Measurements from ENCODE around the gene PGAP2. TPM values are rescaled to one million over a fixed set of nuclear protein-coding genes. Genes with fewer than 3 reads are reported as not detected.

The PGAP2 gene
- polyA plus RNA-seq, 1 donor (not counting 4 experiments of a cell fraction or from before 2014, with no cell fraction given): 37.3 TPM

DNA sequence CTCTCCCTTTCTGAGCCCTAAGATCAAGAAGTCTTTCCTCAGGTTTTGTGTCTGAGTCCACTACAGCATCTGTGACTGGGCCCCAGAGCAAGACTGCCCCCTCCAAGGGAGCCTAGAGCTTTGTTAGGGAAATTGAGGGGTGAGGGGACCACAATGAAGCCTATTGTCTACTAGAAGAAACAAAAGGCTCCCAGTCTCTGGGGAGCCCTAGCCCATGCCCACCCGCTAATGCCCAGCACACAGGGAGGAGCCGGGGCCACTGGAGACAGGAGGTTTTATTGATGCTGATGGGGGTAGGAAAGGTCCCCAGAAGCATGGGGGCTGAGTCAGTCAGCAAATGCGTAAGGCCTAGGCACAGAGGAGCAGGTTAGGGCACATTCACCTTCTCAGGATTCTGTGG lies 18.4 kb downstream of the PGAP2 start:
- peaks cover 27 to 34% of the 10 kb centered on the region in 2 experiments for H3K36me3 ChIP-seq (ENCODE audit: control insufficient read depth in 2 of 2, extremely low read depth in 1 of 2, insufficient read depth in 2 of 2, low read length in 2 of 2)
- H3K27me3 ChIP-seq (ENCODE audit: control insufficient read depth, extremely low read depth, insufficient read depth, low read length): no peaks in the 10 kb centered on the region
- no peak overlapping the region for H3K4me3 ChIP-seq (ENCODE audit: control insufficient read depth in 2 of 3, extremely low read depth in 1 of 3, insufficient read depth in 2 of 3, low read depth in 1 of 3, low read length in 3 of 3)
- peaks cover 2% of the 10 kb centered on the region for H4K20me1 ChIP-seq (ENCODE audit: control insufficient read depth, extremely low read depth, insufficient read depth, low read length)
- H3K79me2 ChIP-seq (ENCODE audit: control insufficient read depth, insufficient read depth, low read length): peaks cover 30% of the 10 kb centered on the region
- FAIRE-seq (no peak), DNase-seq (ENCODE audit: low read depth, low spot score) (no peak)
- no peak overlapping the region for H3K9ac ChIP-seq (ENCODE audit: control insufficient read depth, extremely low read depth, insufficient read depth, low read length)
- dilution Hi-C loops (cut with MboI; ENCODE audit: extremely low pct_ligation_motif_present, low sequenced_read_pairs): no loop called here
- H3K4me2 ChIP-seq (ENCODE audit: control insufficient read depth, extremely low read depth, insufficient read depth, low read depth, low read length): no peak overlapping the region
- H3K4me1 ChIP-seq (ENCODE audit: control insufficient read depth, extremely low read depth, insufficient read depth, low read length): peaks cover 5% of the 10 kb centered on the region
- no peaks in the 10 kb centered on the region for H3K9me3 ChIP-seq (ENCODE audit: control insufficient read depth, low read depth, low read length)
- TF ChIP-seq EZH2 (IDR thresholded peaks at IDR 0.05; ENCODE audit: low read length): no peak
- TF ChIP-seq, protein P1, sequence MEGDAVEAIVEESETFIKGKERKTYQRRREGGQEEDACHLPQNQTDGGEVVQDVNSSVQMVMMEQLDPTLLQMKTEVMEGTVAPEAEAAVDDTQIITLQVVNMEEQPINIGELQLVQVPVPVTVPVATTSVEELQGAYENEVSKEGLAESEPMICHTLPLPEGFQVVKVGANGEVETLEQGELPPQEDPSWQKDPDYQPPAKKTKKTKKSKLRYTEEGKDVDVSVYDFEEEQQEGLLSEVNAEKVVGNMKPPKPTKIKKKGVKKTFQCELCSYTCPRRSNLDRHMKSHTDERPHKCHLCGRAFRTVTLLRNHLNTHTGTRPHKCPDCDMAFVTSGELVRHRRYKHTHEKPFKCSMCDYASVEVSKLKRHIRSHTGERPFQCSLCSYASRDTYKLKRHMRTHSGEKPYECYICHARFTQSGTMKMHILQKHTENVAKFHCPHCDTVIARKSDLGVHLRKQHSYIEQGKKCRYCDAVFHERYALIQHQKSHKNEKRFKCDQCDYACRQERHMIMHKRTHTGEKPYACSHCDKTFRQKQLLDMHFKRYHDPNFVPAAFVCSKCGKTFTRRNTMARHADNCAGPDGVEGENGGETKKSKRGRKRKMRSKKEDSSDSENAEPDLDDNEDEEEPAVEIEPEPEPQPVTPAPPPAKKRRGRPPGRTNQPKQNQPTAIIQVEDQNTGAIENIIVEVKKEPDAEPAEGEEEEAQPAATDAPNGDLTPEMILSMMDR (optimal IDR thresholded peaks at IDR 0.05 in 1 of 3, IDR thresholded peaks at IDR 0.05 in 1 of 3, conservative IDR thresholded peaks at IDR 0.05 in 1 of 3; ENCODE audit: extremely low read depth in 1 of 3, insufficient read depth in 2 of 3, low read length in 3 of 3): no peak
- H2AFZ ChIP-seq (ENCODE audit: control insufficient read depth, low read length): no peak overlapping the region
- no peak overlapping the region for H3K27ac ChIP-seq (ENCODE audit: control insufficient read depth, insufficient read depth, low read length)
- peaks cover 3% of the 10 kb centered on the region for H3K9me1 ChIP-seq (ENCODE audit: control insufficient read depth, extremely low read depth, insufficient read depth, low read length)

- no peak overlapping the region for H3K4me3 ChIP-seq (ENCODE audit: control insufficient read depth in 2 of 3, extremely low read depth in 1 of 3, insufficient read depth in 2 of 3, low read depth in 1 of 3, low read length in 3 of 3)
- peaks cover 39% of the 10 kb centered on the region for H3K79me2 ChIP-seq (ENCODE audit: control insufficient read depth, insufficient read depth, low read length)
- no peaks in the 10 kb centered on the region for H3K9me3 ChIP-seq (ENCODE audit: control insufficient read depth, low read depth, low read length)
- peaks cover 2% of the 10 kb centered on the region for H4K20me1 ChIP-seq (ENCODE audit: control insufficient read depth, extremely low read depth, insufficient read depth, low read length)
- H2AFZ ChIP-seq (ENCODE audit: control insufficient read depth, low read length): no peak overlapping the region
- no peak overlapping the region for H3K9ac ChIP-seq (ENCODE audit: control insufficient read depth, extremely low read depth, insufficient read depth, low read length)
- DNase-seq (ENCODE audit: low read depth, low spot score): no peak
- no peak for TF ChIP-seq EZH2 (IDR thresholded peaks at IDR 0.05; ENCODE audit: low read length)
- TF ChIP-seq, protein P1 (optimal IDR thresholded peaks at IDR 0.05 in 1 of 3, IDR thresholded peaks at IDR 0.05 in 1 of 3, conservative IDR thresholded peaks at IDR 0.05 in 1 of 3; ENCODE audit: extremely low read depth in 1 of 3, insufficient read depth in 2 of 3, low read length in 3 of 3): no peak
- peaks cover 6% of the 10 kb centered on the region for H3K9me1 ChIP-seq (ENCODE audit: control insufficient read depth, extremely low read depth, insufficient read depth, low read length)
- no peaks in the 10 kb centered on the region for H3K27me3 ChIP-seq (ENCODE audit: control insufficient read depth, extremely low read depth, insufficient read depth, low read length)
- no peak for FAIRE-seq
- no peak overlapping the region for H3K27ac ChIP-seq (ENCODE audit: control insufficient read depth, insufficient read depth, low read length)
- dilution Hi-C loops (cut with MboI; ENCODE audit: extremely low pct_ligation_motif_present, low sequenced_read_pairs): no loop called here
- H3K4me2 ChIP-seq (ENCODE audit: control insufficient read depth, extremely low read depth, insufficient read depth, low read depth, low read length): no peak overlapping the region
- peaks cover 27 to 38% of the 10 kb centered on the region in 2 experiments for H3K36me3 ChIP-seq (ENCODE audit: control insufficient read depth in 2 of 2, extremely low read depth in 1 of 2, insufficient read depth in 2 of 2, low read length in 2 of 2)
- H3K4me1 ChIP-seq (ENCODE audit: control insufficient read depth, extremely low read depth, insufficient read depth, low read length): peaks cover 5% of the 10 kb centered on the region
Observed at GRCh38 chr11:3827434-3828186, 19.2 kb downstream of the PGAP2 start.
